GM21447 (cell line): ENCODE data around the gene SLC6A12.

Experiments used
- ATAC-seq: cut with Tn5 transposase; IDR thresholded peaks from one replicate; pipeline ENCODE4 v1.9.1; 2021; ENCODE audit not compliant: unreplicated experiment

SLC6A12 gene

DNA sequence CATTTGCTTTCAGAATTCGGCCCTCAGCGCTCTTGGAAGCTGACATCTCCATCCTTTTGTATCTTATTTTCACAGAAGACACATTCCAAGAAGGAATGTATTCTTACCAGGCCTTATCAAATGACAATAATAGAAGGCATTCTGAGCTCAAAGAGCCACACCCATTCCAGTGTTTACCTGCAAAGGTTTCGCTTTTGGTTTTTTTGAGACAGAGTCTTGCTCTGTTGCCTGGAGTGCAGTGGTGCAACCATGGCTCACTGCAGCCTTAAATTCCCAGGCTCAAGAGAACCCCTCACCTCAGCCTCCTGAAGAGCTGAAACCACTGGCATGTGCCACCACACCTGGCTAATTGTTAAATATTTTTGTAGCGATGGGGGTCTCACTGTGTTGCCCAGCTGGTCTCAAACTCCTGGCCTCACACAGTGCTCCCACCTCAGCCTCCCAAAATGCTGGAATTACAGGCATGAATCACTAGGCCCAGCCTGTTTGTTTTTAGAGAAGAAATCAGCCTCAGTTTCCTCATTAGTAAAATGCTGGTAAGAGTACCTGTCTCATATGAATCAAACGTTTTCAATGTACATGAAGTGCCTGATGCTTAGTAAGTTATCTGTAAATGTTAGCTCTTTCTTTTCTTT lies 69.2 kb downstream of the SLC6A12 start:
- ATAC-seq = no peak

DNA sequence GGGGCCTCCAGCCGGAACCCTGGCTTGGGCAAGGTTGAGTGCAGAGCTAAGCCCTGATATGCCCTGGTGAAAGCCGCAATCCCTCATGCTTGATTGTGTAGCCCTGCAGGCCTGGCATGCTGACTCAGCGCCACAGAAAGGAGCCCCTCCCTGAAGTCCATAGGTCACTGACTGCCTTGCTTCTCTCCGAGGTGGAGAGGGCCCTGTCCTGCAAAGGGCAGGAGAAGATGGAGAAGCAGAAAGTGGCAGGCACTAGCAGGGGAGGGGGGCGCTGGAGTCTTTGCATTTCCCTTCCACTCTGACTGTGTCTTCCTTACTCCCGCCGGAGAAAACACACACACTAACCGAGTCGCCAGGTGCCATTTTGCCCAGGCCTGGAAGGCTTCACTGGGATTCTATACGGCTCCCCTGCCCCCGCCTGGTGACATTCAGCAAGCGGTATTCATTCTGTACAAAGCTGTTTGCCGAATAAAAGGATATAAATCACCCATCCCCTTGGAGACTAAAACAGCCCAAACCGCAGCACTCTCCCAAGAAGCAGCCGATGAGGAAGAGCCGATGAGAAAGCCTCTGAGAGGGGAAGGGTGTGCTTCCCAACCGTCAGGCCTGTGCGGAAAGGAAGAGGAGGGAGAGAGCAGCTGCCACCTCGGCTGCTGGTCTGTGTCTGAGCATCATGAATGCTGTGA lies 69.8 kb downstream of the SLC6A12 start:
- no peak for ATAC-seq

DNA sequence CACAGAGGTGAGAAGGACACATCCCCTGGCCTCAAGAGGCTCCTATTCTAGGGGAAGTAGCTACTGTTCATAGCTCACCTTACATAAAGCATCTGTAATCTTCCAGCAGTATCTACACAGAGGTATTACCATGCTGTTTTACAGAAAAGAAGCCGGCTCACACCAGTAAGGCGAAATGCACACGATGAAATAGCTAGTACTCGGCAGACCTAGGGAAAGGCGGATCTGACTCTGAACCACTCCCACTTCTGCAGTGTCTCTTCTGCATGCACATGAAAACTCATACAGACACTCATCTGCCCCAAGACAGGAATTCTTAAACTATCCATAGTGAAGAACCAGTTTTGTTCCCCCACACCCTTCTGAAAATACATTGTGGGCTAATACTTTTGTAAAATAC lies 73.8 kb downstream of the SLC6A12 start:
- no peak for ATAC-seq
